NOMO-1 treated with dmso at 0.1 percent for 144 hours (cell line): ENCODE measurements around the gene SRP68.
"Not testable (repeated sequence)": the region's sequence is repeated elsewhere in the genome, so short reads cannot be mapped to it uniquely, and the experiment has no call there.

ENCODE experiments used
- DNase-seq: peaks from one replicate; lab custom pipeline; 2025; ENCODE audit not compliant: unreplicated experiment; lab: John Stamatoyannopoulos, UW

The SRP68 gene

GRCh38 chr17:76048025-76048605 is 24.2 kb downstream of the SRP68 start:
- DNase-seq, result no peak

GRCh38 chr17:76046064-76046463 is 26.3 kb downstream of the SRP68 start:
- no peak for DNase-seq

GRCh38 chr17:76044475-76045007 is 27.8 kb downstream of the SRP68 start:
- not testable (repeated sequence) for DNase-seq

GRCh38 chr17:76042868-76043267 is 29.4 kb downstream of the SRP68 start:
- not testable (repeated sequence) for DNase-seq

- no peak for DNase-seq
Observed at GRCh38 chr17:76040376-76040775, 31.9 kb downstream of the SRP68 start.

GRCh38 chr17:76039121-76039520 is 33.2 kb downstream of the SRP68 start:
- no peak for DNase-seq

- no peak for DNase-seq
Observed at GRCh38 chr17:76038050-76038449, 34.3 kb downstream of the SRP68 start.

GRCh38 chr17:76036497-76037261 is 35.6 kb downstream of the SRP68 start:
- DNase-seq, result no peak

GRCh38 chr17:76034428-76035350 is 37.6 kb downstream of the SRP68 start:
- DNase-seq, result no peak

GRCh38 chr17:76033139-76033538 is 39.2 kb downstream of the SRP68 start:
- no peak for DNase-seq

GRCh38 chr17:76032780-76033108 is 39.6 kb downstream of the SRP68 start:
- no peak for DNase-seq

- DNase-seq, result no peak
Observed at GRCh38 chr17:76032073-76032779, 40.1 kb downstream of the SRP68 start.

- no peak for DNase-seq
Observed at GRCh38 chr17:76027159-76027839, 45.0 kb downstream of the SRP68 start, which contains the start of gene EVPL. TSS of gene EVPL (minus strand) at chr17:76027306. CDS start at chr17:76027198, 108 bp downstream.

GRCh38 chr17:76026714-76027158 is 45.6 kb downstream of the SRP68 start:
- no peak for DNase-seq

GRCh38 chr17:76025294-76025693 is 47.0 kb downstream of the SRP68 start:
- no peak for DNase-seq

- no peak for DNase-seq
Observed at GRCh38 chr17:76024353-76024752, 48.0 kb downstream of the SRP68 start.

GRCh38 chr17:76023900-76024237 is 48.4 kb downstream of the SRP68 start:
- no peak for DNase-seq

- no peak for DNase-seq
Observed at GRCh38 chr17:76022973-76023899, 49.1 kb downstream of the SRP68 start.

- DNase-seq, result no peak
Observed at GRCh38 chr17:76022285-76022684, 50.0 kb downstream of the SRP68 start.
